Measurements from ENCODE around the gene LRMDA. TPM values are rescaled to one million over a fixed set of nuclear protein-coding genes. Genes with fewer than 3 reads are reported as not detected.

Gene LRMDA
- total and polyA plus RNA-seq, 2 of the 4 experiments (the other 2 are of a cell fraction) = 0.07 TPM; not detected in 1

- Histone ChIP-seq H4K8ac (ENCODE audit: low read depth in 2 of 2, low read length in 2 of 2) (no peak overlapping the region), H2BK120ac (ENCODE audit: low read depth, low read length) (no peak overlapping the region), H3K36me3 (ENCODE audit: control insufficient read depth, insufficient read depth, low read length) (no peaks in the 10 kb centered on the region), H3K9me3 (ENCODE audit: control insufficient read depth, insufficient read depth, low read length) (no peaks in the 10 kb centered on the region), H3K9ac (ENCODE audit: low read depth, low read length) (no peak overlapping the region), H2BK15ac (ENCODE audit: low read depth, low read length) (no peak overlapping the region), H3K18ac (ENCODE audit: low read depth, low read length) (no peak overlapping the region), H2BK5ac (ENCODE audit: low read depth, low read length, poor library complexity, severe bottlenecking) (no peak overlapping the region), H4K5ac (ENCODE audit: low read depth, low read length) (no peak overlapping the region), H3K4me3 (ENCODE audit: insufficient read depth, low read depth, low read length) (no peak overlapping the region), H3K9me1 (ENCODE audit: insufficient read depth, low read length) (no peaks in the 10 kb centered on the region), H2BK20ac (ENCODE audit: low read depth, low read length) (no peak overlapping the region), H3K4me1 (ENCODE audit: control insufficient read depth, insufficient read depth, low read length) (peaks cover 2% of the 10 kb centered on the region; the same call in 1 of the 2 replicates), H2AK5ac (ENCODE audit: low read depth, low read length) (no peak overlapping the region), H3K56ac (ENCODE audit: extremely low read depth, insufficient read depth, low read length) (no peak overlapping the region), H3K23ac (ENCODE audit: low read depth, low read length) (no peak overlapping the region), H3K4ac (ENCODE audit: low read depth, low read length) (no peak overlapping the region), H2AK9ac (replicated peaks; ENCODE audit: low read depth, low read length, poor library complexity) (no peak overlapping the region), H4K20me1 (ENCODE audit: insufficient read depth, low read length) (no peaks in the 10 kb centered on the region), H3K4me2 (ENCODE audit: low read depth, low read length) (no peak overlapping the region), H3K27ac (ENCODE audit: insufficient read depth, low read length) (no peak overlapping the region), H2AFZ (replicated peaks; ENCODE audit: low read length, poor library complexity) (no peak overlapping the region), H3K79me1 (ENCODE audit: low read depth in 1 of 2, low read length in 2 of 2) (no peaks in the 10 kb centered on the region), H4K91ac (ENCODE audit: insufficient read depth, low read depth, low read length) (no peak overlapping the region), H3K14ac (replicated peaks; ENCODE audit: low read depth, low read length) (no peak overlapping the region), H3K27me3 (ENCODE audit: control insufficient read depth, insufficient read depth, low read length) (peaks cover 4% of the 10 kb centered on the region; the same call in 1 of the 2 replicates)
- ATAC-seq (ENCODE audit: low read depth) = no peak
- dilution Hi-C loops (cut with HindIII; ENCODE audit: low sequenced_read_pairs, unreplicated experiment) (no loop called here), in situ Hi-C loops (cut with MboI; ENCODE audit: low sequenced_read_pairs) (no loop called here), intact Hi-C loops (cut with micrococcal nuclease) (no loop called here)
- DNase-seq = no peak
- no CpG with 5 or more reads among the region's 1 CpG for WGBS, 2 experiments (ENCODE audit: extremely low coverage in 2 of 2, insufficient read length in 1 of 2)
- TF ChIP-seq RAD21 (IDR thresholded peaks at IDR 0.05; ENCODE audit: low read length) (no peak), MAZ (IDR thresholded peaks at IDR 0.05; ENCODE audit: borderline replicate concordance, low read depth, low read length) (no peak), FOS (IDR thresholded peaks at IDR 0.05; ENCODE audit: low read depth, low read length) (no peak), POLR2A (IDR thresholded peaks at IDR 0.05; ENCODE audit: low read depth, low read length) (no peak), RFX5 (IDR thresholded peaks at IDR 0.05; ENCODE audit: low read depth, low read length) (no peak), CTCF (conservative IDR thresholded peaks at IDR 0.05; ENCODE audit: low read depth, low read length) (no peak), RCOR1 (IDR thresholded peaks at IDR 0.05; ENCODE audit: insufficient replicate concordance, low read length) (no peak), USF2 (IDR thresholded peaks at IDR 0.05; ENCODE audit: low read depth, low read length) (no peak), MAFK (IDR thresholded peaks at IDR 0.05; ENCODE audit: low read depth, low read length) (no peak), NFE2L2 (IDR thresholded peaks at IDR 0.05; ENCODE audit: low read depth, low read length) (no peak), SMC3 (IDR thresholded peaks at IDR 0.05; ENCODE audit: low read depth, low read length) (no peak), BHLHE40 (IDR thresholded peaks at IDR 0.05; ENCODE audit: low read depth, low read length) (no peak), ELK1 (IDR thresholded peaks at IDR 0.05; ENCODE audit: borderline replicate concordance, low read depth, low read length) (no peak), CHD1 (IDR thresholded peaks at IDR 0.05; ENCODE audit: low read depth, low read length) (no peak)
- POLR2A ChIA-PET (ENCODE audit: unreplicated experiment) = no interaction called here
- CTCF ChIA-PET = no interaction called here
- BruUV-seq (replicated peaks) = no TSS peak
Observed at GRCh38 chr10:75505293-75505692, 73.9 kb downstream of the LRMDA start.

Measured in IMR-90 (cell line).